Neural cell (in vitro differentiated cells): ENCODE results near the gene DACH1.

ENCODE experiments used
- EZH2 ChIP-seq: fragments of 200-600, 300-800 bp; shearing (Covaris generic), sonication (generic); IDR thresholded peaks from 2 replicates; pipeline ENCODE4 v1.6.1; 2014; ENCODE audit warnings: antibody characterized with exemption, low read length, borderline replicate concordance, mild to moderate bottlenecking; ENCODE audit not compliant: insufficient read depth, poor library complexity, severe bottlenecking
- REST ChIP-seq: IDR thresholded peaks from 2 replicates; pipeline ENCODE4 v1.6.1; 2012; ENCODE audit warnings: borderline replicate concordance
- SMC3 ChIP-seq: fragments of 450-650 bp; conservative IDR thresholded peaks from 2 replicates; pipeline ENCODE4 v1.6.1; 2014; ENCODE audit warnings: antibody characterized with exemption, mild to moderate bottlenecking, moderate library complexity; ENCODE audit not compliant: poor library complexity
- TF ChIP-seq, protein P1 (sequence below): fragments of 450-650 bp; IDR thresholded peaks from 2 replicates; pipeline ENCODE4 v1.5.1; 2014; ENCODE audit warnings: antibody characterized with exemption, mild to moderate bottlenecking, moderate library complexity; ENCODE audit not compliant: poor library complexity, severe bottlenecking

- TF ChIP-seq, protein P1, sequence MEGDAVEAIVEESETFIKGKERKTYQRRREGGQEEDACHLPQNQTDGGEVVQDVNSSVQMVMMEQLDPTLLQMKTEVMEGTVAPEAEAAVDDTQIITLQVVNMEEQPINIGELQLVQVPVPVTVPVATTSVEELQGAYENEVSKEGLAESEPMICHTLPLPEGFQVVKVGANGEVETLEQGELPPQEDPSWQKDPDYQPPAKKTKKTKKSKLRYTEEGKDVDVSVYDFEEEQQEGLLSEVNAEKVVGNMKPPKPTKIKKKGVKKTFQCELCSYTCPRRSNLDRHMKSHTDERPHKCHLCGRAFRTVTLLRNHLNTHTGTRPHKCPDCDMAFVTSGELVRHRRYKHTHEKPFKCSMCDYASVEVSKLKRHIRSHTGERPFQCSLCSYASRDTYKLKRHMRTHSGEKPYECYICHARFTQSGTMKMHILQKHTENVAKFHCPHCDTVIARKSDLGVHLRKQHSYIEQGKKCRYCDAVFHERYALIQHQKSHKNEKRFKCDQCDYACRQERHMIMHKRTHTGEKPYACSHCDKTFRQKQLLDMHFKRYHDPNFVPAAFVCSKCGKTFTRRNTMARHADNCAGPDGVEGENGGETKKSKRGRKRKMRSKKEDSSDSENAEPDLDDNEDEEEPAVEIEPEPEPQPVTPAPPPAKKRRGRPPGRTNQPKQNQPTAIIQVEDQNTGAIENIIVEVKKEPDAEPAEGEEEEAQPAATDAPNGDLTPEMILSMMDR: no peak
- TF ChIP-seq EZH2 (no peak), SMC3 (no peak), REST (no peak)
Observed at GRCh38 chr13:71871844-71872243, 4.8 kb upstream of the DACH1 start.
